Upper lobe of right lung (tissue), 1 donor: ENCODE results near the gene MBD3L2B. TPM values are rescaled to one million over a fixed set of nuclear protein-coding genes. Genes with fewer than 3 reads are reported as not detected.
"Not testable (repeated sequence)": the region's sequence is repeated elsewhere in the genome, so short reads cannot be mapped to it uniquely, and the experiment has no call there.

ENCODE experiments used
- ATAC-seq: fragments of 200-7000 bp; cut with Tn5 transposase; one replicate; pipeline ENCODE4 v1.9.1; 2020; ENCODE audit warnings: mild to moderate bottlenecking, moderate library complexity
- DNase-seq: peaks from one replicate; pipeline ENCODE4 v3.0.0-alpha.2; 2020
- H3K27ac ChIP-seq: fragments of 200-600 bp; one replicate; pipeline ENCODE4 v1.8.0; 2022
- H3K27me3 ChIP-seq: fragments of 200-600 bp; one replicate; pipeline ENCODE4 v1.8.0; 2022; ENCODE audit warnings: mild to moderate bottlenecking
- H3K36me3 ChIP-seq: fragments of 200-600 bp; one replicate; pipeline ENCODE4 v1.8.0; 2022
- H3K4me1 ChIP-seq: fragments of 200-600 bp; one replicate; pipeline ENCODE4 v1.8.0; 2022
- H3K4me3 ChIP-seq: fragments of 200-600 bp; one replicate; pipeline ENCODE4 v1.8.0; 2022; ENCODE audit warnings: mild to moderate bottlenecking
- H3K9me3 ChIP-seq: fragments of 200-600 bp; one replicate; pipeline ENCODE4 v1.8.0; 2022
- intact Hi-C: fragments of 100-400 bp; cut with DNase I; formaldehyde crosslinking; loops from one replicate; pipeline ENCODE4 v1.11.0; 2022
- total RNA-seq: library from RNA; stranded (reverse); fragmentation: NEBNext Ultra II Directional; extraction: Animal tissue kit (Norgen Biotek cat#: 25700); gene quantifications from one replicate; pipeline ENCODE4 v1.2.1, GENCODE V29; 2021
- TF ChIP-seq, protein P1 (sequence below): fragments of 200-600 bp; IDR thresholded peaks from one replicate; pipeline ENCODE4 v1.8.0; 2022; ENCODE audit warnings: antibody characterized with exemption
- donor health status: DM: no; HTN: yes; CAD: no; lungs with severe emphysema.

MBD3L2B gene
- total RNA-seq, 1 donor from 2014 or later, result not detected

DNA sequence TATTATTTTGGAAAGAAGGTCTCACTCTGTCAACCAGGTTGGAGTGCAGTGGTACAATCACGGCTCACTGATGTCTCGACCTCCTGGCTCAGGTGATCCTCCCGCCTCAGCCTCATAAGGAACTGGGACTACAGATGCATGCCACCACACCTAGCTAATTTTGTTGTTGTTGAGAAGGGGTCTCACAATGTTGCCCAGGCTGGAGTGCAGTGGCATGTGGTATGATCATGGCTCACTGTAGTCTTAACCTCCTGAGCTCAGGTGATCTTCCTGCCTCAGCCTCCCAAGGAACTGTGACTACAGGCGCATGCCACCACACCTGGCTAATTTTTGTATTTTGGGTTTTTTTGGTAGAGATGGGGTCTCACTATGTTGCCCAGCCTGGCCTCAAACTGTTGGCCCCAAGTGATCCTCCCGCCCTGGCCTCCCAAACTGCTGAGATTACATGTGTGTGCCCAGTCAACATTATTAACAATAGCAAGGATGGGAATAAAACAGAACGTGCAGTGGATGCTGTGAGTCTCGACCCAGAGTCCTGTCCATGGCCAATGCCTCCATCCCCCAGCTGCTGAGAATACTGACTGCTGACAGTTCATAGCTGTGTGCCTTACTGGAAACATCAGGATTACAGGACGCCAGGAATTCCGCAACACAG is 42.7 kb upstream of the MBD3L2B start:
- intact Hi-C loops, result no loop called here
- DNase-seq (no peak), ATAC-seq (no peak)
- Histone ChIP-seq H3K4me1 (no peaks in the 10 kb centered on the region), H3K4me3 (no peak overlapping the region), H3K9me3 (no peaks in the 10 kb centered on the region), H3K27ac (no peak overlapping the region), H3K36me3 (no peaks in the 10 kb centered on the region), H3K27me3 (no peaks in the 10 kb centered on the region)
- TF ChIP-seq, protein P1, sequence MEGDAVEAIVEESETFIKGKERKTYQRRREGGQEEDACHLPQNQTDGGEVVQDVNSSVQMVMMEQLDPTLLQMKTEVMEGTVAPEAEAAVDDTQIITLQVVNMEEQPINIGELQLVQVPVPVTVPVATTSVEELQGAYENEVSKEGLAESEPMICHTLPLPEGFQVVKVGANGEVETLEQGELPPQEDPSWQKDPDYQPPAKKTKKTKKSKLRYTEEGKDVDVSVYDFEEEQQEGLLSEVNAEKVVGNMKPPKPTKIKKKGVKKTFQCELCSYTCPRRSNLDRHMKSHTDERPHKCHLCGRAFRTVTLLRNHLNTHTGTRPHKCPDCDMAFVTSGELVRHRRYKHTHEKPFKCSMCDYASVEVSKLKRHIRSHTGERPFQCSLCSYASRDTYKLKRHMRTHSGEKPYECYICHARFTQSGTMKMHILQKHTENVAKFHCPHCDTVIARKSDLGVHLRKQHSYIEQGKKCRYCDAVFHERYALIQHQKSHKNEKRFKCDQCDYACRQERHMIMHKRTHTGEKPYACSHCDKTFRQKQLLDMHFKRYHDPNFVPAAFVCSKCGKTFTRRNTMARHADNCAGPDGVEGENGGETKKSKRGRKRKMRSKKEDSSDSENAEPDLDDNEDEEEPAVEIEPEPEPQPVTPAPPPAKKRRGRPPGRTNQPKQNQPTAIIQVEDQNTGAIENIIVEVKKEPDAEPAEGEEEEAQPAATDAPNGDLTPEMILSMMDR, result no peak

DNA sequence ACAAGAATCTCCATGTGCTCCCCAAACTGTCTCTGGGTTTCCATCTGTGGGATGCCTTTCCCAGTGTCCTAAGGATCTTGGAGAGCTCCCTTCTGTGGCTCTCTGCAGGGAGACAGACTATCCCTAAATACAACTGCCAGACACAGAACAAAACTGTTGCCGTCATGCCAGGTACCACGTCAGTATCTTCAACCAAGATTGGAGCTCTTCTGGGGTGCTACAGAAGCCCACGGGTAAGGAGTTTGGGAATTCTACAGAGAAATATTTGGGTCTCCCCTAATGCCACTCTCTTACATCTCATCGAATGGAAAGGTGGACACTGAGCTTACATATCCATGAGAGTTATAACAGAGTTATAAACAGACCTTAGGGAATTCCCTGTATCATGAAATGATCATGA is 42.1 kb upstream of the MBD3L2B start:
- ATAC-seq (no peak), DNase-seq (no peak)
- Histone ChIP-seq H3K27me3 (no peaks in the 10 kb centered on the region), H3K4me1 (no peaks in the 10 kb centered on the region), H3K4me3 (no peak overlapping the region), H3K36me3 (no peaks in the 10 kb centered on the region), H3K27ac (no peak overlapping the region), H3K9me3 (no peaks in the 10 kb centered on the region)
- intact Hi-C loops, result no loop called here
- TF ChIP-seq, protein P1, result no peak

DNA sequence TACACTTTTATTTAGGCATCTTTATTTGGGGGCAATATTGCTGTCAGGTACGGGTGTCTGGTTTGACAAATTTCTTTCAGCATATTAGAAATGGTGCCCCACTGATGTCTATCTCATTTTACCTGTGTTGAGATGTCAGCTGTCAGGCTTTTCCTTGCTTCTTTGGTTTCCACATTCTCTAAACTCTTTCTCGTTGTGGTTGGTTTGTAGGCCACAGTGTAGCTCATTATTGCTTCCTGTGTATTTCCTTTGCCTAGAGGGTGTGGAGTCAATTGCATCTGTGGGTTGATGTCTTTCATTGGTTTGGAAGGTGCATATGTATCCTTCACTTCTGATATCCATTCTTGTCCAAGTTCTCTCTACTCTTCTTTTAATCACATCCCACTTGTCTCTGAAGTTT is 38.7 kb upstream of the MBD3L2B start:
- H3K36me3 ChIP-seq, ATAC-seq, H3K27me3 ChIP-seq, H3K9me3 ChIP-seq, H3K4me1 ChIP-seq, H3K4me3 ChIP-seq, intact Hi-C loops, DNase-seq, H3K27ac ChIP-seq: not testable (repeated sequence)

DNA sequence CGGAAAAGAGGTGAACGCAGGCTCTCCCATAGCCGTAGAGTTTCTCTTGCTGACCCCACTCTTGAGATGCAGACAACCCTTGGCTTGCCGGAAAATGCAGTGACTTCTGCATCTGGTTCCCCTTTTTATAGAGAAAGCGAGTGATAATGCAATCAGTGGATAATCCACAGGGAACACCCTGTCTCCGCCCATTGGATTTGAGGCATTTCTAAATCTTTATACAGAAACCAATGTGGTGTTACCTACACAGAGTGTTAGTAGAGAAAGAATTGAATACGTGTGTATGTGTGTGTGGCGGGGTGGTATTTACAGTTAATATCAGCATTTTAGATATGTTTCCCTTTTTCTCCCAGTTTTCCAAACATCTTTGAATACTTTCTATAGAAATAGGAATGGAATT is 37.3 kb upstream of the MBD3L2B start, which contains the start of gene MBD3L3:
Gene MBD3L3 (minus strand): TSS at position 101 of the 400 bp plus-strand sequence. CDS start 71 bp downstream, at position 30.
- H3K27ac ChIP-seq, DNase-seq, H3K4me3 ChIP-seq, H3K4me1 ChIP-seq, ATAC-seq, H3K27me3 ChIP-seq, H3K9me3 ChIP-seq, H3K36me3 ChIP-seq, intact Hi-C loops: not testable (repeated sequence)

DNA sequence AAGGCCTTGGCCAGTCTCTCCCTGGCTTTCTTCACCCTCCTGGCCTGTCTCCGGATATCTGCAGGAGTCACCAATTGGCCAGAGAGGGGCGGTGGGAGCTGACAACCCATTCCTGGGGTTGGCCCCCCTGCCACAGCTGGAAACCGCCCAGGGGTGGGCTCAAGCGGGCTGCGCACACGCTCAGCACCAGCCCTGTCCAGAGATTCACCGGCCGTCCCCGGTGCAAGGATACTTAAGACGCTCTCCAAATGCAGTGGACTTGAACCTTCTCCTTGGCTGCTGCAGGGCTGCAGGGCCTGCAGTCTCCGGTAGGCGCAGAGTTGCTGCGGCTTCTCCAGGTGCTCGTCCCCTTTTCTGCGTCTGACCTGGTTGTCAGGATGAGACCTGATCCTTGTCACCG is 35.1 kb upstream of the MBD3L2B start:
- H3K4me3 ChIP-seq, ATAC-seq, H3K27me3 ChIP-seq, H3K4me1 ChIP-seq, H3K9me3 ChIP-seq, H3K36me3 ChIP-seq, intact Hi-C loops, H3K27ac ChIP-seq, DNase-seq: not testable (repeated sequence)

DNA sequence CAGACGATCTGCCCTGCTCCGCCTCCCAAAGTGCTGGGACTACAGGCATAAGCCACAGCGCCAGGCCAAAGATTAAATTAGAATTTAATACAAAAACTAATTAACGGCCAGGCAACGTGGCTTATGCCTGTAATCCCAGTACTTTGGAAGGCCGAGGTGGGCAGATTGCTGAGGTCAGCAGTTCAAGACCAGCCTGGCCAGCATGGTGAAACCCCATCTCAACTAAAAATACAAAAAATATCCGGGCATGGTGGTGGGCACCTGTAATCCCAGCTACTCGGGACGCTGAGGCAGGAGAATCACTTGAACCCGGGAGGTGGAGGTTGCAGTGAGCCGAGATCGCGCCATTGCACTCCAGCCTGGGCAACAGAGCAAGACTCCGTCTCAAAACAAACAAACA is 34.4 kb upstream of the MBD3L2B start:
- H3K27ac ChIP-seq, intact Hi-C loops, H3K27me3 ChIP-seq, H3K4me3 ChIP-seq, ATAC-seq, DNase-seq, H3K9me3 ChIP-seq, H3K4me1 ChIP-seq, H3K36me3 ChIP-seq: not testable (repeated sequence)

DNA sequence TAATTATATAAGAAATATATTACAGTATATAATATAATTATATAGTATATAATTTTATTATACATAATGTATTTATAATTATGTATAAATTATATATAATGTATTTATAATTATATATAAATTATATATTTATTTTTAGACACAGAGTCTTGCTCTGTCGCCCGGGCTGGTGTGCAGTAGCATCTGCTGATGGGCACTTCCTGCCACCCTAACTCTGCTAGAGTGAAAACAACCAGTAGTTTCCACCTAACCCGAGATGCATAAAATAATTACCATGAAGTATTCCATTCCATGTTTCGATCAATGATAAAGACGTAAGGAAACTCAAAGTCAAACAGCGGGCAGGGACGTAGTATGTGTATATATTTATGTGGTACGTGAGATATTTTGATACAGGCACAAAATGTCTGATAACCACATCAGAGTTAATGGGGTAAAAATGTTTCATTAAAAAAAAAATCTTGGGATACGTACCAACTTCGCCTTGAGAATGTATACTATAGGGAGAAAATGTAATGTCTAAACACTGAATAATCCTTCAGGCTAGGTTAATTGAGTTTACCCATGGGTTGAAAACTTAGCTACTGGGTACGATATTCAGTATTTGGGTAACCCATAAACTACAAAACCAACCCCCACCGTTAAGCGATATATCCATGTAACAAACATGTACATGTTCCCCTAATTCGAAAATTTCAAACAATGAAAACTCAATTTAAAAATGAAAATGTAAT is 33.6 kb upstream of the MBD3L2B start:
- H3K4me1 ChIP-seq, intact Hi-C loops, ATAC-seq, H3K27ac ChIP-seq, H3K27me3 ChIP-seq, H3K36me3 ChIP-seq, DNase-seq, H3K4me3 ChIP-seq, H3K9me3 ChIP-seq: not testable (repeated sequence)

DNA sequence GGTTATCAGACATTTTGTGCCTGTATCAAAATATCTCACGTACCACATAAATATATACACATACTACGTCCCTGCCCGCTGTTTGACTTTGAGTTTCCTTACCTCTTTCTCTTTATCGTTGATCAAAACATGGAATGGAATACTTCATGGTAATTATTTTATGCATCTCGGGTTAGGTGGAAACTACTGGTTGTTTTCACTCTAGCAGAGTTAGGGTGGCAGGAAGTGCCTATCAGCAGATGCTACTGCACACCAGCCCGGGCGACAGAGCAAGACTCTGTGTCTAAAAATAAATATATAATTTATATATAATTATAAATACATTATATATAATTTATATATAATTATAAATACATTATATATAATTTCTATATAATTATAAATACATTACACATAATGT is 31.7 kb upstream of the MBD3L2B start:
- ATAC-seq, H3K9me3 ChIP-seq, H3K4me3 ChIP-seq, H3K36me3 ChIP-seq, intact Hi-C loops, H3K4me1 ChIP-seq, H3K27me3 ChIP-seq, H3K27ac ChIP-seq, DNase-seq: not testable (repeated sequence)

DNA sequence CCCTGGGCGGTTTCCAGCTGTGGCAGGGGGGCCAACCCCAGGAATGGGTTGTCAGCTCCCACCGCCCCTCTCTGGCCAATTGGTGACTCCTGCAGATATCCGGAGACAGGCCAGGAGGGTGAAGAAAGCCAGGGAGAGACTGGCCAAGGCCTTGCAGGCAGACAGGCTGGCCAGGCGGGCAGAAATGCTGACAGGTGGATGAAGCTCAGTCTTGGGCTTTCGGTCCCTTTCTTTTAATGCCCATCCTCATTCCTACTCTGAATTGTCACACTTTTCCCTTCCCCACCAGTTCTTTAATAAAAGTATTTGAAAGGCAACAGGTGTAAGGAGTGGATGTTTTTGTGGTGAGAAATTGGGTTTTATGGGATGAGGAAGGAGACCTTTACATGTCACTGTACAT is 30.2 kb upstream of the MBD3L2B start:
- H3K36me3 ChIP-seq, H3K4me1 ChIP-seq, DNase-seq, H3K27ac ChIP-seq, H3K9me3 ChIP-seq, H3K4me3 ChIP-seq, ATAC-seq, intact Hi-C loops, H3K27me3 ChIP-seq: not testable (repeated sequence)

DNA sequence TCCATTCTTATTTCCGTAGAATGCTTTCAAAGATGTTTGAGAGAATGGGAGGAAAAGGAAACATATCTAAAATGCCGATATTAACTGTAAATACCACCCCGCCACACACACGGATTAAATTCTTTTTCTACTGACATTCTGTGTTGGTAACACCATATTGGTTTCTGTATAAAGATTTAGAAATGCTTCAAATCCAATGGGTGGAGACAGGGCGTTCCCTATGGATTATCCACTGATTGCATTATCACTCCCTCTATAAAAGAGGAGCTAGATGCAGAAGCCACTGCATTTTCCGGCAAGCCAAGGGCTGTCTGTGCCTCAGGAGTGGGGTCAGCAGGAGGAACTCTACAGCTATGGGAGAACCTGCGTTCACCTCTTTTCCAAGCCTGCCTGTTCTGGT is 27.8 kb upstream of the MBD3L2B start, which contains the start of gene MBD3L2:
Gene MBD3L2 (plus strand): TSS at position 301 of the 400 bp plus-strand sequence. CDS start 53 bp downstream, at position 354.
- H3K27ac ChIP-seq, H3K4me3 ChIP-seq, H3K4me1 ChIP-seq, intact Hi-C loops, H3K9me3 ChIP-seq, H3K27me3 ChIP-seq, H3K36me3 ChIP-seq, ATAC-seq, DNase-seq: not testable (repeated sequence)

DNA sequence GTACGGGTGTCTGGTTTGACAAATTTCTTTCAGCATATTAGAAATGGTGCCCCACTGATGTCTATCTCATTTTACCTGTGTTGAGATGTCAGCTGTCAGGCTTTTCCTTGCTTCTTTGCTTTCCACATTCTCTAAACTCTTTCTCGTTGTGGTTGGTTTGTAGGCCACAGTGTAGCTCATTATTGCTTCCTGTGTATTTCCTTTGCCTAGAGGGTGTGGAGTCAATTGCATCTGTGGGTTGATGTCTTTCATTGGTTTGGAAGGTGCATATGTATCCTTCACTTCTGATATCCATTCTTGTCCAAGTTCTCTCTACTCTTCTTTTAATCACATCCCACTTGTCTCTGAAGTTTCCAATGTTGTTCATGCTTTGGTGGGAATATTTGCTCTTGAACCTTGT is 20.3 kb upstream of the MBD3L2B start:
- DNase-seq, intact Hi-C loops, H3K4me3 ChIP-seq, H3K27me3 ChIP-seq, ATAC-seq, H3K4me1 ChIP-seq, H3K36me3 ChIP-seq, H3K9me3 ChIP-seq, H3K27ac ChIP-seq: not testable (repeated sequence)

DNA sequence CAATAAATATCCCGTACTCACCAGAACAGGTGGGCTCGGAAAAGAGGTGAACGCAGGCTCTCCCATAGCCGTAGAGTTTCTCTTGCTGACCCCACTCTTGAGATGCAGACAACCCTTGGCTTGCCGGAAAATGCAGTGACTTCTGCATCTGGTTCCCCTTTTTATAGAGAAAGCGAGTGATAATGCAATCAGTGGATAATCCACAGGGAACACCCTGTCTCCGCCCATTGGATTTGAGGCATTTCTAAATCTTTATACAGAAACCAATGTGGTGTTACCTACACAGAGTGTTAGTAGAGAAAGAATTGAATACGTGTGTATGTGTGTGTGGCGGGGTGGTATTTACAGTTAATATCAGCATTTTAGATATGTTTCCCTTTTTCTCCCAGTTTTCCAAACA is 18.8 kb upstream of the MBD3L2B start, which contains the start of gene MBD3L4:
Gene MBD3L4 (minus strand): TSS at position 101 of the 400 bp plus-strand sequence. CDS start 35 bp downstream, at position 66.
- not testable (repeated sequence) for H3K4me1 ChIP-seq

More for the DNA sequence above, 18.8 kb upstream of the MBD3L2B start, which contains the start of gene MBD3L4:
- intact Hi-C loops, H3K4me3 ChIP-seq, H3K27ac ChIP-seq, DNase-seq, H3K27me3 ChIP-seq, H3K36me3 ChIP-seq, ATAC-seq, H3K9me3 ChIP-seq: not testable (repeated sequence)
